ENCODE measurements around the gene PLA2G4D.

Gene PLA2G4D

GRCh38 chr15:42128476-42128875, 34.1 kb upstream of the PLA2G4D start:
- no peak for FAIRE-seq

GRCh38 chr15:42123546-42123945, 29.2 kb upstream of the PLA2G4D start:
- DNase-seq (ENCODE audit: insufficient read length, low spot score) (no peak), FAIRE-seq (no peak)
- no peak for TF ChIP-seq CTCF (IDR thresholded peaks at IDR 0.05; ENCODE audit: insufficient read depth, missing control alignments)

More at GRCh38 chr15:42128476-42128875, 34.1 kb upstream of the PLA2G4D start:
- TF ChIP-seq CTCF (IDR thresholded peaks at IDR 0.05; ENCODE audit: insufficient read depth, missing control alignments) = no peak
- DNase-seq (ENCODE audit: insufficient read length, low spot score) = no peak

- FAIRE-seq = no peak
- no peak for DNase-seq (ENCODE audit: insufficient read length, low spot score)
- TF ChIP-seq CTCF (IDR thresholded peaks at IDR 0.05; ENCODE audit: insufficient read depth, missing control alignments) = no peak
These were observed 27.3 kb upstream of the PLA2G4D start for GRCh38 chr15:42121682-42122081.

GRCh38 chr15:42121021-42121420, 26.7 kb upstream of the PLA2G4D start:
- FAIRE-seq (no peak), DNase-seq (ENCODE audit: insufficient read length, low spot score) (no peak)
- TF ChIP-seq CTCF (IDR thresholded peaks at IDR 0.05; ENCODE audit: insufficient read depth, missing control alignments) = no peak

- DNase-seq (ENCODE audit: insufficient read length, low spot score) (no peak), FAIRE-seq (no peak)
- TF ChIP-seq CTCF (IDR thresholded peaks at IDR 0.05; ENCODE audit: insufficient read depth, missing control alignments) = no peak
These were observed 25.9 kb upstream of the PLA2G4D start for GRCh38 chr15:42120285-42120684.

GRCh38 chr15:42119446-42119760, 25.0 kb upstream of the PLA2G4D start:
- FAIRE-seq (no peak), DNase-seq (ENCODE audit: insufficient read length, low spot score) (no peak)
- TF ChIP-seq CTCF (IDR thresholded peaks at IDR 0.05; ENCODE audit: insufficient read depth, missing control alignments) = no peak

- no peak for TF ChIP-seq CTCF (IDR thresholded peaks at IDR 0.05; ENCODE audit: insufficient read depth, missing control alignments)
- no peak for FAIRE-seq
- DNase-seq (ENCODE audit: insufficient read length, low spot score) = no peak
These were observed 24.5 kb upstream of the PLA2G4D start for GRCh38 chr15:42118650-42119445.

Data from D721Med (cell line).